GM23338 (cell line): ENCODE data around the gene ABI3.

Experiments used
- CREB1 ChIP-seq: fragments of 250-450 bp; sonication (Bioruptor Pico); IDR thresholded peaks from 2 replicates; pipeline ENCODE4 v1.5.0; 2020; ENCODE audit warnings: low read depth, mild to moderate bottlenecking, moderate library complexity
- CTCF ChIP-seq, 2 experiments: fragments of 200-600 bp in 1 of 2; sonication (generic) in 1 of 2; conservative IDR thresholded peaks; 2 replicates each; pipeline versions ENCODE4 v1.5.1 to v1.6.1; 2016 to 2017; ENCODE audit warnings: antibody characterized with exemption in 2 of 2, low read depth in 2 of 2, mild to moderate bottlenecking in 2 of 2, moderate library complexity in 1 of 2
- EZH2 ChIP-seq: fragments of 200-600 bp; sonication (generic); IDR thresholded peaks from one replicate; pipeline ENCODE4 v1.8.0; 2017; ENCODE audit warnings: antibody characterized with exemption, mild to moderate bottlenecking, low read depth; ENCODE audit not compliant: unreplicated experiment
- EZH2phosphoT487 ChIP-seq: fragments of 200-600 bp; sonication (generic); IDR thresholded peaks from one replicate; pipeline ENCODE4 v1.8.1; 2018; ENCODE audit warnings: antibody characterized with exemption; ENCODE audit not compliant: unreplicated experiment
- NANOG ChIP-seq: IDR thresholded peaks from 2 replicates; pipeline ENCODE4 v1.6.1; 2016; ENCODE audit warnings: antibody characterized with exemption, borderline replicate concordance
- POLR2AphosphoS5 ChIP-seq: IDR thresholded peaks from 2 replicates; pipeline ENCODE4 v1.6.1; 2016; ENCODE audit warnings: antibody characterized with exemption, low read depth
- REST ChIP-seq: IDR thresholded peaks from one replicate; pipeline ENCODE4 v1.6.1; 2018; ENCODE audit warnings: antibody characterized with exemption; ENCODE audit not compliant: unreplicated experiment

- TF ChIP-seq CTCF (conservative IDR thresholded peaks at IDR 0.05; ENCODE audit: low read depth in 2 of 2) (no peak), POLR2AphosphoS5 (no peak), REST (no peak), EZH2 (no peak), NANOG (no peak), EZH2phosphoT487 (no peak), CREB1 (CRISPR knock-in tag) (no peak)
Measured at GRCh38 chr17:49269356-49269755, 58.8 kb downstream of the ABI3 start.
